Activated CD4-positive, CD25-positive, alpha-beta regulatory T cell (primary cell): ENCODE measurements around the gene INHBC.

ENCODE experiments used
- DNase-seq, 4 experiments: peaks; one replicate each; lab custom pipeline; 2025; lab: John Stamatoyannopoulos, UW

The INHBC gene

DNA sequence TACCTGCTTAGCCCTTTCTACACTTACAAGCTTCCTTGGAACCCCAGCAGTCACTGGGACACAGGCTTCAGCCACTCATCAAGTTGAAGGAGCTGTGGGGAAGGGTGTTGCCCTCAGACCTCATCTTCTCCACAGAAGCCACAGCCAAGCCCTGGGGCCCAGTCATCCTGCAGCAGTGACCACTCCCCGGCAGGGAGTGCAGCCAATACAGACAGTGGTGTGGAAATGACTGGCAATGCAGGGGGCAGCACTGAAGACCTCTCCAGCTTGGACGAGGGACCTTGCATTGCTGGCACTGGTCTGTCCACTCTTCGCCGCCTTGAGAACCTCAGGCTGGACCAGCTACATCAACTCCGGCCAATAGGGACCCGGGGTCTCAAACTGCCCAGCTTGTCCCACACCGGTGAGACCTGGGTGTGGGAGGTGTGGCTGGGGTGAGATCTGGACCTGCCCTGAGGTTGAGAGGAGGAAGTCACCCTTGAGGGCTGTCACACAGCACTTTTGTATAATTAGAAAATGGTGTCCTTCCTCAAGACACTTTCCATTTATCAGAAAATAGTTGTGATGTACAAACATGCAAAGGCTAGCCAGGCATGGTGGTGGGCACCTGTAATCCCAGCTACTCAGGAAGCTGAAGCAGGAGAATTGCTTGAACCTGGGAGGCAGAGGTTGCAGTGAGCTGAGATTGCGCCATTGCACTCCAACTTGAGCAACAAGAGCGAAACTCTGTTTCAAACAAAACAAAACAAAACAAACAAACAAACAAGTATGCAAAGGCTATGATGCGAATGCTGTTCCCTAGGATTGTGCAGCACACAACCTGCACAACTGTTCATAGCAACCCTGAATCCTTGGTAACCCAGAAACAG is 34.9 kb downstream of the INHBC start:
- no peak for DNase-seq

DNA sequence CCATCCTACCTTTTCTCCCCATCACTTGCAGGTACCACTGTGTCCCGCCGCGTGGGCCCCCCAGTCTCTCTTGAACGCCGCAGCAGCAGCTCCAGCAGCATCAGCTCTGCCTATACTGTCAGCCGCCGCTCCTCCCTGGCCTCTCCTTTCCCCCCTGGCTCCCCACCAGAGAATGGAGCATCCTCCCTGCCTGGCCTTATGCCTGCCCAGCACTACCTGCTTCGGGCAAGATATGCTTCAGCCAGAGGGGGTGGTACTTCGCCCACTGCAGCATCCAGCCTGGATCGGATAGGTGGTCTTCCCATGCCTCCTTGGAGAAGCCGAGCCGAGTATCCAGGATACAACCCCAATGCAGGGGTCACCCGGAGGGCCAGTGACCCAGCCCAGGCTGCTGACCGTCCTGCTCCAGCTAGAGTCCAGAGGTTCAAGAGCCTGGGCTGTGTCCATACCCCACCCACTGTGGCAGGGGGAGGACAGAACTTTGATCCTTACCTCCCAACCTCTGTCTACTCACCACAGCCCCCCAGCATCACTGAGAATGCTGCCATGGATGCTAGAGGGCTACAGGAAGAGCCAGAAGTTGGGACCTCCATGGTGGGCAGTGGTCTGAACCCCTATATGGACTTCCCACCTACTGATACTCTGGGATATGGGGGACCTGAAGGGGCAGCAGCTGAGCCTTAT is 35.8 kb downstream of the INHBC start:
- no peak for DNase-seq

DNA sequence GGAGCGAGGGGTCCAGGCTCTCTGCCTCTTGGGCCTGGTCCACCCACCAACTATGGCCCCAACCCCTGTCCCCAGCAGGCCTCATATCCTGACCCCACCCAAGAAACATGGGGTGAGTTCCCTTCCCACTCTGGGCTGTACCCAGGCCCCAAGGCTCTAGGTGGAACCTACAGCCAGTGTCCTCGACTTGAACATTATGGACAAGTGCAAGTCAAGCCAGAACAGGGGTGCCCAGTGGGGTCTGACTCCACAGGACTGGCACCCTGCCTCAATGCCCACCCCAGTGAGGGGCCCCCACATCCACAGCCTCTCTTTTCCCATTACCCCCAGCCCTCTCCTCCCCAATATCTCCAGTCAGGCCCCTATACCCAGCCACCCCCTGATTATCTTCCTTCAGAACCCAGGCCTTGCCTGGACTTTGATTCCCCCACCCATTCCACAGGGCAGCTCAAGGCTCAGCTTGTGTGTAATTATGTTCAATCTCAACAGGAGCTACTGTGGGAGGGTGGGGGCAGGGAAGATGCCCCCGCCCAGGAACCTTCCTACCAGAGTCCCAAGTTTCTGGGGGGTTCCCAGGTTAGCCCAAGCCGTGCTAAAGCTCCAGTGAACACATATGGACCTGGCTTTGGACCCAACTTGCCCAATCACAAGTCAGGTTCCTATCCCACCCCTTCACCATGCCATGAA is 36.5 kb downstream of the INHBC start:
- no peak for DNase-seq

GRCh38 chr12:57471661-57472060 is 37.1 kb downstream of the INHBC start:
- no peak for DNase-seq

DNA sequence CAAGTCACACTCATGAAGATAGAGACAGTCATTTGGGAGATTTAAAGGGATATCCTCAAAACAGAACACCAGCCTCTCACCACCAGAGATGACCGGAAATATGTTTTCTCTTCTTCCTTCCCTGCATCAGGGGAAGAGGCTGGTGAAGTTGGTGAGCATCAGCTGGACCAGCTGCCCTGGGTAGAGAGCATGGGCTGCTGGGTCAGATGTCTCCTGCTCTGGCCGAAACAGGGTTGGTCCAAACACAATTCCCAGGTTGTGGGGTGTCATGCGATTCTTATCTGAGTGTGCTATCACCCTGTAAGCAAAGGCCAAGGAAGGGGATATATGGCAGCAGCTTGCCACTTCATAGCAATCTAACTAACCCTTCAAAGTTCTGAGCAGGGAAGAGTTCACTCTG is 37.8 kb downstream of the INHBC start:
- DNase-seq: no peak

- no peak for DNase-seq
Measured at GRCh38 chr12:57473392-57473791, 38.8 kb downstream of the INHBC start.

DNA sequence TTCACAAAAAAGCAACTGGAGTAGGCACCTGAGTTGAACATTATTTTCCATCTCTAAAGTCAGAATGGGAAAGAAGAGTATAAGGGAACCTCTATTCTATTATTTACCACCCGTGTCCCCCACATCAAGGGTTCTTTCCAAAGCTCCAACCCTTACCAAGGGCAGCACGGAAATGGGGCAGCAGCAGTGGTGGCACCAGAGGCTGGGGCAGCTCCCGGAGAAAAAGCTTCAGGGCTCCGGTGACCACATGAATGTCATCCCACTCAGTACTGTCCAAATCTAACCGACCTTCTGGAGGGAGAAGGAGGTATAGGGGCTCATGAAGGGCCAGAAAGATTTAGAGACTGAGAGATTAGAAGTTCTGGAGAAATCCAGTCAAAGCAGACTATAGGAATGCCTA is 39.3 kb downstream of the INHBC start:
- DNase-seq: no peak

DNA sequence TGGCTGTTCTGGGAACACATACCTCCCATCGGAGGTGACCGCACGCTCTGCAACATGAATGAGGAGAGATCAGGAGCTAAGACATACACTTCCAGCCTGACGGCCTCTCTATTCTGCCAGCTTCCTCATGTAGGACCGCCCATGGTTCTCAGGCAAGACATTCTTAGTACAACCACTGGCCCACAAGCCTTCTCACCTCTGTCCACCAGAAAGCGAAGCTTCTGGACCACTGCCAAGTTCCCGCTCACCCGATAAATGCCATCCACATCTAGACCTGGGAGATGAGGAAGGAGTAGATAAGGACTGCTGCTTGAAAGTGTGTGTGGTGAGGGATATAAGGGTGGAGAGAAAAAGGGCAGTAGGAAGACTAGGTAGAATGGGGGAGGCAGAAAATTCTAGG is 39.8 kb downstream of the INHBC start:
- DNase-seq: no peak

DNA sequence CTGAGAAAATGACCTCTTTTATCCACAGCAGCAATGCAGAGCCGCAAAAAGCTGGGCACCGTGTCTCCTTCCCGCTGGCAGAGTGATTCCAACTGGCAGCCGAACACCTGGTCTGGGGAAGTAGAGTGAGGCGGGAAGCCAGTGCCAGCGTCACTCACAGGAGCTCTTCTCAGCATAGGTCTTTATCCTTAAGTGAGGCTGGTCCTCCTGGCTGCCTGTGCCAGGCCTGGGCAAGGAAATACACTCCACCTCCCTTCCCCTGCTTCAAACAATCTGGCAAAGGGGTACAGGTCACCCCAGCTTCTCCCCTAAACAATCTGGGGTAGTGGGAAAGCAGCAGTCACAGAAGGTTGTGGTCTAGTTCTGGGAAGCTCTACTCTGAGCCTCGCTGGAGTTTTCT is 40.3 kb downstream of the INHBC start:
- no peak for DNase-seq

GRCh38 chr12:57475271-57476161 is 40.9 kb downstream of the INHBC start:
- no peak for DNase-seq

GRCh38 chr12:57476162-57476992 is 41.8 kb downstream of the INHBC start:
- peak; percentile 30 to 61 (median 50) for DNase-seq

- DNase-seq: no peak
Measured at GRCh38 chr12:57476993-57477709, 42.6 kb downstream of the INHBC start.

DNA sequence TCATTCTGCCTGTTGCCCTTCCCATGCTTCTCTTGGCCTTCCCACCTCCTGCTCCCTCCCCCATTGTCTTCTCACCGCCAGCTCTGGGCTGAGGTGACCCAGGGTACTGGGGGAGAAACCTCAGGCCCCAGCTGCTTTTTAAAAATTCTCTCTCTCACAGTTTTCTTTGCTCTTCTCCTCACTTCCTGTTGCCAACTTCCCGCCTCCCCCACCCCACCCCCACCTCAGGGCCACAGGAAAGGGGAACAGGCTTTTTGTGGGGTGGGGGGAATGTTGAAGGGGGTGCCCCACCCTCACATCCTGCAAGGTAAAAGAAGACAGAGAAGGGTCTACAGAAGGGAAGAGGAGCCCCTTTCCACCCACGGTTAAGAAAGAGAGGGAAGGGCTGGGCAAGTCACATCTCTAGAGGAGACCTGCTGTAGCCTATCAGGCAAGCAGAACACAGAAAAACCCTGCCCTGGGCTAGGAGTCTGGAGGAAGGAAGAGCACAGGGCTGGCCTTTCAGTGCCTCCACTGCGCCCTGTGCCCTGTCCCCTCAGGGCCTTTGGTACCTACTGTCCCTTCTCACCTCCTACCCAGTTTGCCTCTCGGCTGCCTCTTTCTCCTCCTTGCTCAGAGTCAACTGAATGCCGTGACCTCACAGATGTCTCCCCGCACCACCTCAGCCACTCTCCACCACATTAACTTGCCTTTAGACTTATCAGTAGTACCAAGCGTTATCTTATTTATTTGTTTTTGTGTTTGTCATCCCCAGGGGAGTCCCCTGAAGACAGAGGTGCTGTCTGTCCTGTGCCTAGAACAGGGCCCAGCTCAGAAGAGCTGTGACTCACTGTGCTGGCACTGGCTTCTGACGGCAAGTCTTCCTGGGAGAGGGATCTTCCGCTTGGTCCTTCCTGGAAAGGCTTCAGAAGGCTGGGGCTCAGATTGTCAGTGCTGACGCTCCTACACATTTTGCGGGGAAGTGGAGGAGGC is 43.4 kb downstream of the INHBC start:
- DNase-seq: no peak

GRCh38 chr12:57479043-57479375 is 44.4 kb downstream of the INHBC start:
- no peak for DNase-seq

GRCh38 chr12:57479376-57480115 is 45.0 kb downstream of the INHBC start, which contains the start of gene ARHGAP9:
ARHGAP9 (minus strand) TSS chr12:57479866; CDS start chr12:57479406, 460 bp downstream.
- DNase-seq: peak in 1 of 4 experiments; percentile 16

DNA sequence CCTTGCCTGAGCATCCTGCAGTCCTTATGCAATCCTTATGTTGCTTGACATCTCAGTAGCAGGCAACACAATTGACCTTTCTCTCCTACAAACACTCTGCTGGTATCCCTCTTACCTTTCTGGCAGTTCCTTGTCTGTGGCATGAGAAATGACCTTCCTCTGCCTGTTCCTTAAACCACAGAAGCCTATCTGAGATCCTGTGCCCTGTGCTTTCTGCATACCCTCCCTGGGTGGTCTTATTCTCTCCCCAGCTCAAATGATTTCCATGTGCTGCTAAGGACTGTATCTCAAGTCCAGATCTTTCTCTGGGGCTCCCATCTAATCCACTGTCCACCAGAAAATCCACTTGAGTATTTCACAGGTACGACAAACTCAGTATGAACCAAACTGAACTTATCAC is 47.1 kb downstream of the INHBC start:
- DNase-seq: no peak

DNA sequence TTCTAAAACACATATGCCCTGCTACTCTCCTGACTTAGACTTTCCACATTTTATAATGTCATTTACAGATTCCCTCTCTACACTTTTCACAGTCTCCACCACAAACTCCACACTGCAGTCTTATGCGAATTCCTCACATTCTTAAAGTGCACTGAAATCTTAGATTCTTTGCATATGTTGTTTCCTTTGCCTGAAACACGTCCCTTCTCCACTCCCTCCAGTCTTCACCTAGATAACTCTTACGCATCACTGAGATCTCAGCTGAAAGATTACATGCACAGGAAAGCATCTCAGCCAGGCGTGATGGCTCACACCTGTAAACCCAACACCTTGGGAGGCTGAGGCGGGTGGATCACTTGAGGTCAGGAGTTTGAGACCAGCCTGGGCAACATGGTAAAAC is 48.9 kb downstream of the INHBC start:
- no peak for DNase-seq

- no peak for DNase-seq
Measured at GRCh38 chr12:57485695-57486094, 51.1 kb downstream of the INHBC start.
